ENCODE data around the gene LRP5. TPM values are rescaled to one million over a fixed set of nuclear protein-coding genes. Genes with fewer than 3 reads are reported as not detected.

LRP5 gene
- total RNA-seq, 4 donors from 2014 or later: 19.1 to 86.2 (median 43.9) TPM

DNA sequence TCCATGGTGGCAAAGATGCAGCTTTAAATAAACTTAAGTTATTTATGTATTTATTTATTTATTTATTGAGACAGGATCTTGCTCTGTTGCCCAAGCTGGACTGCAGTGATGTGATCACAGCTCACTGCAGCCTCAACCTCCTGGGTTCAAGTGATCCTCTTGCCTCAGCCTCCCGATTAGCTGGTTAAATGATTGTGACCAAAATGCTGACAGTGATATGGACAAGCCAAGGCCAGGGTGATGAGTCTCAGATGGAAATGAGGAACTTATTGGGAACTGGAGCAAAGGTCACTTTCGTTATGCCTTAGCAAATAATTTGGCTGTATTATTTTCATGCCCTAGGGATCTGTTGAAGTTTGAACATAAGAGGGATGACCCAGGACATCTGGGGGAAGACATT is 9.3 kb upstream of the LRP5 start:
- H3K27ac ChIP-seq: no peak overlapping the region
- TF ChIP-seq, protein P1, sequence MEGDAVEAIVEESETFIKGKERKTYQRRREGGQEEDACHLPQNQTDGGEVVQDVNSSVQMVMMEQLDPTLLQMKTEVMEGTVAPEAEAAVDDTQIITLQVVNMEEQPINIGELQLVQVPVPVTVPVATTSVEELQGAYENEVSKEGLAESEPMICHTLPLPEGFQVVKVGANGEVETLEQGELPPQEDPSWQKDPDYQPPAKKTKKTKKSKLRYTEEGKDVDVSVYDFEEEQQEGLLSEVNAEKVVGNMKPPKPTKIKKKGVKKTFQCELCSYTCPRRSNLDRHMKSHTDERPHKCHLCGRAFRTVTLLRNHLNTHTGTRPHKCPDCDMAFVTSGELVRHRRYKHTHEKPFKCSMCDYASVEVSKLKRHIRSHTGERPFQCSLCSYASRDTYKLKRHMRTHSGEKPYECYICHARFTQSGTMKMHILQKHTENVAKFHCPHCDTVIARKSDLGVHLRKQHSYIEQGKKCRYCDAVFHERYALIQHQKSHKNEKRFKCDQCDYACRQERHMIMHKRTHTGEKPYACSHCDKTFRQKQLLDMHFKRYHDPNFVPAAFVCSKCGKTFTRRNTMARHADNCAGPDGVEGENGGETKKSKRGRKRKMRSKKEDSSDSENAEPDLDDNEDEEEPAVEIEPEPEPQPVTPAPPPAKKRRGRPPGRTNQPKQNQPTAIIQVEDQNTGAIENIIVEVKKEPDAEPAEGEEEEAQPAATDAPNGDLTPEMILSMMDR (IDR thresholded peaks at IDR 0.05): no peak
- no peak for TF ChIP-seq POLR2A (IDR thresholded peaks at IDR 0.05)
- intact Hi-C loops (cut with DNase I; ENCODE audit: low total_unique reads): no loop called here

DNA sequence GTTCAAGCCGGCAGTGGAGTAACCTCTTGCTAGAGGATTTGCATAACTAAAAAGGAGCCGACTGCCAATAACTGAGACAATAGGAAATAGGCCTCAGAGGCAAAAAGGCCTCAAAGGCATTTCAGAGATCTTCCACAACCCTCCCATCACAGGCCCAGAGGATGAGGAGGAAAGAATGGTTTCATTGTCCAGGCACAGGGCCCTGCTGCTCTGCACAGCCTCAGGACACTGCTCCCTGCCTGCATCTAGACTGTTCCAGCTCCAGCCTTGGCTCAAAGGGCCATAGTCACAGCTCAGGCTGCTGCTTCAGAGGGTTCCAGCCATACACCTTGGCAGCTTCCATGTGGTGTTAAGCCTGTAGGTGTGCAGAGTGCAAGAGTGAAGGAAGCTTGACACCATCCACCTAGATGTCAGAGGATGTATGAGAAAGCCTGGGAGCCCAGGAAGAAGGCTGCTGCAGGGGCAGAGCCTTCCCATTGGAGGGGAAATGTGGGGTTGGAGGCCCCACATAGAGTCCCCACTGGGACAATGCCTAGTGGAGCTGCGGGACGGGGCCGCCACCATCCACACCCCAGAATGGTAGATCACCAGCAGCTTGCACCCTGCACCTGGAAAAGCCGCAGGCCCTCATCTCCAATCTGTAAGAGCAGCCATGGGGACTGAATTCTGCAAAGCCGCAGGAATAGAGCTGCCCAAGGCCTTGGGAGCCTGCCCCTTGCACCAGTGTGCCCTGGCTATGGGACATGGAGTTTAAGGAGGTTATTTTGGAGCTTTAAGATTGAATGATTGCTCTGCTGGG is 8.2 kb upstream of the LRP5 start:
- Histone ChIP-seq H3K4me3 (no peak overlapping the region), H3K9me3 (no peaks in the 10 kb centered on the region), H3K27me3 (no peaks in the 10 kb centered on the region), H3K4me1 (no peaks in the 10 kb centered on the region), H3K36me3 (no peaks in the 10 kb centered on the region), H3K27ac (no peak overlapping the region)
- DNase-seq: no peak
- intact Hi-C loops (cut with DNase I; ENCODE audit: low total_unique reads): no loop called here
- TF ChIP-seq, protein P1 (IDR thresholded peaks at IDR 0.05): no peak
- no peak for TF ChIP-seq POLR2A (IDR thresholded peaks at IDR 0.05)

More for the DNA sequence above, 9.3 kb upstream of the LRP5 start:
- no peak for DNase-seq
- H3K36me3 ChIP-seq: no peaks in the 10 kb centered on the region
- no peaks in the 10 kb centered on the region for H3K9me3 ChIP-seq
- H3K27me3 ChIP-seq: no peaks in the 10 kb centered on the region
- no peak overlapping the region for H3K4me3 ChIP-seq
- H3K4me1 ChIP-seq: no peaks in the 10 kb centered on the region

DNA sequence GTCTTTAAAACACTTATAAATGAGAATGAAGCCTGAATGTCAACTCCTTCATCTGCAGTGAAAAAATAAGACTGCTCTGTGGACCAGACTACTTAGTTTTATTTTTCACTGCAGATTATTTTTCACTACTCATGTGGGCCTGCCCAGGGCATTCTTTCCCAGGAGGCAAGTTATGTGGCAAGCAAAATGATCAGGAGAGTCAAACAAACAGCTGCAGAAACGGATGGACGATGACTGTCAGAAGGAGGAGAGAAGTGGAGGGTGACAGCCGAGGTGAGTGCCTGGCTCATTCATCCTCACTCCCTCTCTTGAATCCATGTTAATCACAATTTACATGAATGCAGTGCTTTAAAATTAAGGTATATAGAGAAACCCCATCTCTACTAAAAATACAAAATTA is 5.8 kb upstream of the LRP5 start:
- Histone ChIP-seq H3K27me3 (no peaks in the 10 kb centered on the region), H3K36me3 (no peaks in the 10 kb centered on the region), H3K4me1 (no peaks in the 10 kb centered on the region), H3K27ac (no peak overlapping the region), H3K4me3 (no peak overlapping the region), H3K9me3 (no peaks in the 10 kb centered on the region)
- no peak for DNase-seq
- TF ChIP-seq, protein P1 (IDR thresholded peaks at IDR 0.05): no peak
- TF ChIP-seq POLR2A (IDR thresholded peaks at IDR 0.05): no peak
- intact Hi-C loops (cut with DNase I; ENCODE audit: low total_unique reads): no loop called here

DNA sequence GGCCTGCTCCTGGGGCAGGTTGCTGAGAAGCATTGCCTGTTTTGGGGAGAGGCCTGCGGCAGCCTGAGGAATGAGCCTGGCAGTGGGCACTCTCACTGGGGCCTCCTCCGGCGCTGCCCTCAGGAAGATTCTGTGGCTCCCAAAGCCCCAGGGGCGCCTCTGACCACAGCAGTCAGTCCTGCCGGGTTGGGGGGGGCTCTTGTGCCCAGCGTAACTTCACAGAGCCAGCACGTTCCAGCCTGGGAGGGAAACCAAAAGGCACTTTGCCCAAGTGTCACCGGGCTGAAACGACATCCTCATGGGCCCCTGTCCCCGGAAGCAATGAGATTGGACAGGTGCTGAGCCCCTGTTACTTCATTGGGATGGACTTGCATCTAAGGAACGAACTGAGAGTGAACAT is 4.3 kb upstream of the LRP5 start:
- no peak overlapping the region for H3K27ac ChIP-seq
- intact Hi-C loops (cut with DNase I; ENCODE audit: low total_unique reads): no loop called here
- DNase-seq: no peak

DNA sequence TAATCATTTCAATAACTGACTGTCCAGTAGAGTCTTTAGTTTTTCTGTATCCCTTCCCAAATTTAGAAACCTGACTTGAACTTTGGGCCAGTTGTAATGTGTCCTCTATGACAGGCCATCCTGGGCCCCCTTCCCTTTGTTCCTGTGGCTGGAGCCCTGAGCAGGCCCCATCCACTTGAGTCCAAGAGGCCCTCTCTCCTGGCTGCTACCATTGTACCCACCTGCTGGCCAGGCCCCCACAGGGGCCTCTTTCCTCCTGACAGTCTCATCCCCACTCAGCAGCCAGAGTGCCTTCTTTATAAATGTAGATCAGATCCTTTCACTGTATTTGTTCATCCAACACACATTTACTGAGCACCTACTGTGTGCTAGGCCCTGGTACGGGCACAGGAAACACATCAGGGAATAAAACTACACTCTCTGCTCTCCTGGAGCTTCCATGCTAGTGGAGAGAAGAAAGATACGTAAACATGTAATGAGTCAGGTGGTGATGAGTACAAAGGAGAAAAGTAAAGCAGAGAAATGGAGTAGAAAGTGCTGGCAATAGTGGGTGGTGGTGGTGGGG is 2.7 kb upstream of the LRP5 start:
- H3K4me3 ChIP-seq: no peak overlapping the region
- no peak overlapping the region for H3K27ac ChIP-seq
- no peak for DNase-seq
- H3K4me1 ChIP-seq: peaks cover 0 to 4% of the 10 kb centered on the region in 2 donors
- no peaks in the 10 kb centered on the region for H3K9me3 ChIP-seq
- no peaks in the 10 kb centered on the region for H3K36me3 ChIP-seq
- no peak for TF ChIP-seq POLR2A (IDR thresholded peaks at IDR 0.05)
- TF ChIP-seq, protein P1 (IDR thresholded peaks at IDR 0.05): no peak
- intact Hi-C loops (cut with DNase I; ENCODE audit: low total_unique reads): loop anchor here (10.0 kb wide), 1 partner anchor 75 kb away; no protein-coding TSS in a partner anchor
- H3K27me3 ChIP-seq: no peaks in the 10 kb centered on the region

More for the DNA sequence above, 4.3 kb upstream of the LRP5 start:
- H3K4me1 ChIP-seq: no peaks in the 10 kb centered on the region
- H3K27me3 ChIP-seq: no peaks in the 10 kb centered on the region
- TF ChIP-seq, protein P1 (IDR thresholded peaks at IDR 0.05): no peak
- TF ChIP-seq POLR2A (IDR thresholded peaks at IDR 0.05): no peak
- H3K36me3 ChIP-seq: no peaks in the 10 kb centered on the region
- no peak overlapping the region for H3K4me3 ChIP-seq
- H3K9me3 ChIP-seq: no peaks in the 10 kb centered on the region
